Measurements from ENCODE around the gene DUSP15.

The DUSP15 gene

GRCh38 chr20:31859266-31859997, 10.9 kb downstream of the DUSP15 start:
- DNase-seq = no peak

DNA sequence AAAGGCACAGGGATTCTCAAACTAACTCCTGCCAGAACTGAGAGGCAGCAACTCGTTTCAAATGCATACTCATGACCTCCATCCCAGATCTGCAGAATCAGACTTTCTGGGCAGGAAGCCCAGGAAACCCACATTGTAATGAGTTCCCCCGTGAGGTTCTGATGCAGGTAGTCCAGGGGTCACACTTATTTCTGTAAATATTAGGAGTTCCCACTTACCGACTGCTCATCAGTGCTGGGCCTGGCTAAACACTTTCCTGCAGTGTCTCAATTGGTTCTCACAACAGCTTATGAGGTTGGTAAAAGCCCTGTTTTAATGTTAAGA, 11.6 kb downstream of the DUSP15 start:
- DNase-seq = no peak

- no peak for DNase-seq
Measured at GRCh38 chr20:31857861-31858759, 12.2 kb downstream of the DUSP15 start.

GRCh38 chr20:31856516-31856915, 13.8 kb downstream of the DUSP15 start:
- DNase-seq = no peak

GRCh38 chr20:31853481-31853880, 16.8 kb downstream of the DUSP15 start:
- DNase-seq = no peak

DNA sequence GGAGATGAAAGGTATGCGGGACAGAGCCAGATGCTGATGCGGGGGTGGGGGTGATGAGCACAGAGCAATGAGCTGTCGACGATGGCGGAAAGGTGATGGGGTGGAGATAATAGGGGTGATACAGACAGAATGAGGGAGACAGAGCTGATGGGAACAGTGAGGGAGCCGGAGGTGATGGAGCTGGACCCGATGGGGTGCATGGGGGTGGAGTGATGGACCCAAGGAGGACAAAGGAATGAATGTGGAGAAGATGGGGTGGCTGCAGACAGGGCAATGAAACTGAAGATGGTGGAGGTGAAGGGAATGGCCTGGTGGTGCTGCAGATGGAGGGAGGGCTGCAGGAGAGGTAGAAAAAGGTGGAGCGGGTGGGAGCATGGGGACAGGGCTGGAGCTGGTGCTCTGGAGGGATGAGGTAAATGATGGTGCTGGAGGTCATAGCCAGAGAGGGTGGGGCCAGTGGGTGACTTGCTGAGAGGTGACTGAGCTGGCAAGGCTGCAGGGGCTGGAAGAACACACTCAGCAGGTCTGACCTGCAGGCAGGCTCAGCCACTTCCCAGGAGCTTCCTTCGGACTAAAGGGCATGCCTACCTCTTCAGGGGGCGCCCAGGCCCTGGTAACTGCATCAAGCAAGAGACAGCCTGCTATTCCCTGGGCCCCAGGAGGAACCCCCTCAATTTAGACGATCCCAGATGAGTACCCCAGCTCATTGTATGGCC, 18.9 kb downstream of the DUSP15 start:
- DNase-seq = no peak

GRCh38 chr20:31849306-31849930, 20.9 kb downstream of the DUSP15 start:
- DNase-seq = no peak

GRCh38 chr20:31848088-31848999, 22.0 kb downstream of the DUSP15 start:
- no peak for DNase-seq

- DNase-seq = no peak
Measured at GRCh38 chr20:31846793-31847138, 23.6 kb downstream of the DUSP15 start.

GRCh38 chr20:31845300-31845863, 24.9 kb downstream of the DUSP15 start, which contains the start of gene FOXS1:
TSS of gene FOXS1 (minus strand) at chr20:31845604. CDS start at chr20:31845542, 62 bp downstream.
- no peak for DNase-seq

- no peak for DNase-seq
Measured at GRCh38 chr20:31844737-31845299, 25.5 kb downstream of the DUSP15 start.

DNA sequence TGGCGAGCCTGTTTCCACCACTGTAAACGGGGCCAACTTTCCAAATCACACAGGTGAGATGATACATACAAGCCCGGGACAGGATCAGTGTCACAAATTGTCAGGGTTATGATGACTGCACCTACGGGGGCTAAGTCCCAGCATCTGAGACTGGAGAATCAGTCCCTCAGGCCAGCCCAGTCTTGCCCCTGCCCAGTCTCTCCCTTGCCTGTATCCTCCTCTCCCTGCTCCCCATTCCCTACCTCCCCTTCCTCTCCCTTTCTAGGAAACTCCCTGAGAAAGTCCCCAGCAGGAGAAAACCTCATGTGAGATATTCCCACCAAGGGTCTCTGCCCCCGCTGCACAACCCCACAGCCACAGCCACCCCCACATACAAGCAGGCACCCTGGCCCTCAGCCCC, 26.4 kb downstream of the DUSP15 start:
- DNase-seq = no peak

DNA sequence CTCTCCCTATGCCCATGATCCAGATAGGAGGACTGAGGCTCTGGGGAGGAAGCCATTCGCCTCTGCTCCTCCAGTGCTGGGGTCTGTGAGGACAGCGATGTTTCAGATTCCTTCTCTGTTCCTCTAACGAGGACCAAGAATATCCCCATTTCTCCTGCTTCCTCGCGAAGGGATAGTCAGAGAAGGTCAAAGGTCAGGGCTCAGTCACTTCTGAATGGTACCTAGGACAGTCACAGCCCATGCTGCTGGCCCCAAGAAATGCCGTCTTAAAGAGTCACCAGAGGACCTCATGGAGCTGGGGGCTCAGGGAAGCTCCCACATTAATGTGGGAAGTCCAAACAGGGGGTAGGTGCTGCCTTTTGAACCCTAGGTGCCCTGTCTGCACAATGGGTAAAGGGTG, 27.0 kb downstream of the DUSP15 start:
- DNase-seq = no peak

- DNase-seq = no peak
Measured at GRCh38 chr20:31842471-31843157, 27.7 kb downstream of the DUSP15 start.

DNA sequence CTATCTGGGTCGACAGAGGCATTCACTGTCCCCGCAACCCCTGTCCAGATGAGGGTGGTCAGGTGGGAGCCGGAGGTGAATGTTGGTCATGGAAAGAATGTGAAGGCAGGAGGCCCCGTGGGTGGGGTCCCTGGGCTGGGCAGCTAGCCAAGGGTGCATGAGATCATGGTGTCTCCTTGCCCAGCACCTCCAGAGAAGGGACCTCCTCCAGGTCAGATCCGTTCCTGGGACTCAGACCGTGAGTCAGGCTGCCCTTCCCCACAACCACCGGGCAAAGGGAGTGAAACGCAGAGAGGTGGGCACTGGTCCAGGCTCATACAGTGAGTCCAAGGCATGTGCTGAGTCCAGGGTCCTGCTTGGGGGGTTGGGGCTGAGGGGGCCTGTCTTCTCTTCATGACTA, 28.4 kb downstream of the DUSP15 start:
- no peak for DNase-seq

DNA sequence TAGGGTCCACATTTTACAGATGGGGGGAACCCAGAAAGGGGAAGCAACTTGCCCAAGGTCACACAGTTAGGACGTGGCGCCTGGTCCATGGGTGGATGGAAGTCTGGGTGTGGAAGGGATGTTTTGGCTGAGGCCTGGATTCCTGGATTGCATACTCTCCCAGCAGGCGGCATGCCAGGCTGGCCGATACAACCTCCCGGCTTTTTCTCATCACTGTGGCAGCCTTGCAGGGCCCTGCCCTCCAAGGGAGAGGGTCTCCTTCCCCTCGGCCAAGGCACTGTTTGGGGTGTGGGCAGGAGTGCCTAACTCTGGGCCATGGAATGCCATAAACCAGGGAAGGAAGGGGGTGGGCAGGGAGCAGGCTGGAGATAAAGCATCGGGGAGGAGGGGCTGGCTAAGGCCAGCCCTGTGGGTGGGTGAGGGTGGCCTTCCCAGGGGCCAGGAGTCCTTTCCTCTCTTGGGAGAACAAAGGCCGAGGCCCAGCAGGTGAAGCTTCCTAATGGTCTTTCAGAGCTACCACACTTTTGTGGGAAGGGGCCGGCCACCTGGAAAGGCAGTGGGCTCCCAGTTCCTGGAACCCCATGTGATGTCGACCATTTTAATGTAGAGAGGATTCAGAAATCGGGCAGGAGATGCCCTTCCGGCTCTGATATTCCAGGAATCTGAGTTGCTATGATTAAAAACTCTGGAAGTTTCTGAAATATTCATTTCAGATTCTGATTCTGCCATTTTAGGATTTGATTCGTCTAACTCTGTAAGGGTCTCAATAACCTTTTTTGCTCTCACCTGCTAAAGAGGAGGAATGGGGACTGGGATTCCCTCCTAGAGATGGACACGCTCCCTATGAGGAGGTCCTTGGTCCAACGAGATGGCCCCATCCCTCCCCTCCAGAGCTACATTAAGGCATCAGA, 29.2 kb downstream of the DUSP15 start:
- DNase-seq = no peak

DNA sequence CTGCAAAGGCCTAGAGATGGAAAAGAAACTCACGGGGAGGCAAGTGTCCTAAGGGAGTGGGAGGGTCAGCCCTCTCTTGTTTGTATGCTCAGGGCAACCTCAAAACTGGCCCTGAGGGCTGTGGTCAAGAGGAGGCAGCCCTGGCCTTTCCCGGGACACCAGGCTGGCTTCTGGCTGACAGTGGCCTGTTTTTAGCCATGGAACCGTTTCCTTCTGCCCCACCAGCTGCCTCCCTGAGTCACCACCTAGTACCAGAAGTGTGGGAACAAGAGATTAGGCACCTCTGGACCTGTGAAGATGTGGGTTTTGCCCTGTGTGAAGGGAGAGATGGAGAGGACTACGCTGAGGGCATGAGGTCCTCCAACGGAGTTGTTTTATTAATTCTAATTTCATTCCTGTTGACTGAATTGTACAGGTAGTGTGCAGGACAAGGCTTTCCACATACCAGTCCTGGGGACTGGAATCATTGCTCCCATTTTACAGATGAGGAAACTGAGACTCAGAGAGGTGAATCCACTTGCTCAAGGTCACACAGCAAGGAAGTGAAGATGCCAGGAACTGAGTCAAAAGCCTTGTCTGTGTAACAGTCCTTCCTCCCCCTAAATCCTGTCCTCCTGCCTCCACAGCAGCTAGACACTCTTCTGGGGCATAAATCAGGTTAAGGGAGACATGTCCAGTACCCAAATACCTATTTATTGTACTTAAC, 30.4 kb downstream of the DUSP15 start:
- DNase-seq = no peak

- no peak for DNase-seq
Measured at GRCh38 chr20:31838646-31839292, 31.6 kb downstream of the DUSP15 start.

Data from stimulated activated CD4-positive, alpha-beta T cell treated with anti-CD3 and anti-CD28 coated beads, Interleukin-2, amount 100 ng/mL, for 48 hours (primary cell).